Thoracic aorta (tissue), 2 donors: Measurements from ENCODE around the gene TRABD2A. TPM values are rescaled to one million over a fixed set of nuclear protein-coding genes. Genes with fewer than 3 reads are reported as not detected.

Experiments
- ATAC-seq: fragments of 150-250 bp; one replicate; pipeline ENCODE4 v1.8.0; 2017; ENCODE audit warnings: low read depth; ENCODE audit not compliant: insufficient number of reproducible peaks, low FRiP score
- DNase-seq: peaks from one replicate; pipeline ENCODE4 v3.0.0-alpha.2; 2020; ENCODE audit warnings: low spot score
- H3K27ac ChIP-seq, 2 donors: fragments of 200-600 bp; sonication (generic); 1 replicate in 1 of 2; 2 replicates in 1 of 2; pipeline ENCODE4 v1.5.1; 2016; ENCODE audit warnings: mild to moderate bottlenecking in 2 of 2, moderate library complexity in 2 of 2
- H3K27me3 ChIP-seq: fragments of 200-600 bp; sonication (generic); replicated peaks from 2 replicates; pipeline ENCODE4 v1.6.0; 2016; ENCODE audit warnings: mild to moderate bottlenecking; ENCODE audit not compliant: insufficient read depth
- H3K36me3 ChIP-seq: fragments of 200-600 bp; sonication (generic); one replicate; pipeline ENCODE4 v1.5.1; 2016
- H3K4me1 ChIP-seq, 2 donors: fragments of 200-600 bp; sonication (generic); 1 replicate in 1 of 2; 2 replicates in 1 of 2; pipeline versions ENCODE4 v1.5.1 to v1.6.0; 2016; ENCODE audit warnings: low read depth in 2 of 2, mild to moderate bottlenecking in 1 of 2; ENCODE audit not compliant: control insufficient read depth in 1 of 2
- H3K4me3 ChIP-seq: fragments of 200-600 bp; sonication (generic); 2 replicates; pipeline ENCODE4 v1.5.1; 2016; ENCODE audit warnings: mild to moderate bottlenecking
- H3K9me3 ChIP-seq: fragments of 200-600 bp; sonication (generic); 2 replicates; pipeline ENCODE4 v1.5.1; 2016
- CTCF ChIP-seq: fragments of 200-600 bp; sonication (generic); IDR thresholded peaks from one replicate; pipeline ENCODE4 v1.5.1; 2019; ENCODE audit warnings: antibody characterized with exemption
- total RNA-seq, 2 donors: library from RNA; depleted of rRNA; stranded (reverse); fragments of >200 nt; gene quantifications; one replicate each; pipeline versions ENCODE4 v1.1.0 to v1.2.3, GENCODE V29; 2016

TRABD2A gene, protein sequence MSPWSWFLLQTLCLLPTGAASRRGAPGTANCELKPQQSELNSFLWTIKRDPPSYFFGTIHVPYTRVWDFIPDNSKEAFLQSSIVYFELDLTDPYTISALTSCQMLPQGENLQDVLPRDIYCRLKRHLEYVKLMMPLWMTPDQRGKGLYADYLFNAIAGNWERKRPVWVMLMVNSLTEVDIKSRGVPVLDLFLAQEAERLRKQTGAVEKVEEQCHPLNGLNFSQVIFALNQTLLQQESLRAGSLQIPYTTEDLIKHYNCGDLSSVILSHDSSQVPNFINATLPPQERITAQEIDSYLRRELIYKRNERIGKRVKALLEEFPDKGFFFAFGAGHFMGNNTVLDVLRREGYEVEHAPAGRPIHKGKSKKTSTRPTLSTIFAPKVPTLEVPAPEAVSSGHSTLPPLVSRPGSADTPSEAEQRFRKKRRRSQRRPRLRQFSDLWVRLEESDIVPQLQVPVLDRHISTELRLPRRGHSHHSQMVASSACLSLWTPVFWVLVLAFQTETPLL
- 1 to 10 TPM in 1 of 2 donors, under 1 TPM in 1; 0.54 to 1.8 TPM for total RNA-seq

DNA sequence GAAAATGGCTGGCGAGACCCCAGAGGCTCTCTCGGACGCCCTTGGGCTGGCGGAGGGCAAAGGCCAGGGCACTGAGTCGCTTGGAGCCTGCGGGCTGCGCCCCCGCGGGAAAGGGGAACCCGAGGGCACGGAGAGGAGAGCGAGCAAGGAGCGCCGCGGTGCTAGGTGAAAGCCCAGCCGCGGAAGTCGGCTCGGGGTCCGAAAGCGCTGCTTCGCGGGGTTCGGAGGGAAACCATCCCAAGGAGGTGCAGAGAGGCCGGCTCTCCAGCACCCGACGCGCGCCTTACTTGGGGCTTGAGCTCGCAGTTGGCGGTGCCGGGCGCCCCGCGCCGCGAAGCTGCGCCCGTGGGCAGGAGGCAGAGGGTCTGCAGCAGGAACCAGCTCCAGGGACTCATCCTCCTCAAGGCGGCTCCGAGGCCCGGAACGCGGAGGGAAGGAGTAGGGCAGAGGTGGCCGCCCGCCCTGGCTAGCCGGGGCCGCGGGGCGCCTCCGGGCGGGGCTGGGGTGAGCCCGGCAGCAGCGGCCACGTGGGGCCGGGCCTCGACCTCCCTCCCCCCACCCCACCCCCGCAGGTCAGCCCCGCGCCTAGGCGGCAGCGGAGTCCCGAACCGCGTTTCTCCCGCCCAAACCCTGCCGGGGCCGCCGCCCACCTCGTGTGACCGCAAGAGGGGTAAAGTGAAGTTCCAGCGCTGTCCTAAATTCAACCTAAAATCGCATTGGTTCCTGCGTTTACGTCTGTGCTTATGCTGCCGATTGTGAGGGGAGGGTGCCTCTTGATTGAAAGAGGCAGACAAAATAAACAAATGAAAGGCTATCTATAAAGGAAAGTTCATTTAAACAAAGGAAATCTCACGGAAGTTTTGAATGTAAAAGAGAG, at the start of gene TRABD2A:
TRABD2A (minus strand) TSS at position 440 of the 877 bp plus-strand sequence; CDS start at position 395, 45 bp downstream.
- Histone ChIP-seq H3K27ac (no peak within 1 kb of the TSS), H3K4me1 (peaks cover 19 to 24% of the 10 kb centered on the region in 2 donors), H3K27me3 (no peaks in the 10 kb centered on the region), H3K36me3 (no peaks in the 10 kb centered on the region), H3K9me3 (no peaks in the 10 kb centered on the region), H3K4me3 (peak within 1 kb of the TSS; percentile 71)
- ATAC-seq (no peak), DNase-seq (no peak)
- no peak for TF ChIP-seq CTCF

- TF ChIP-seq CTCF: no peak
- Histone ChIP-seq H3K27me3 (no peaks in the 10 kb centered on the region), H3K4me1 (peaks cover 8 to 17% of the 10 kb centered on the region in 2 donors), H3K36me3 (no peaks in the 10 kb centered on the region), H3K9me3 (no peaks in the 10 kb centered on the region), H3K27ac (no peak overlapping the region), H3K4me3 (peak overlapping the region; percentile 61)
- DNase-seq (no peak), ATAC-seq (no peak)
Measured at GRCh38 chr2:84927275-84927627, 46.4 kb upstream of the TRABD2A start.

DNA sequence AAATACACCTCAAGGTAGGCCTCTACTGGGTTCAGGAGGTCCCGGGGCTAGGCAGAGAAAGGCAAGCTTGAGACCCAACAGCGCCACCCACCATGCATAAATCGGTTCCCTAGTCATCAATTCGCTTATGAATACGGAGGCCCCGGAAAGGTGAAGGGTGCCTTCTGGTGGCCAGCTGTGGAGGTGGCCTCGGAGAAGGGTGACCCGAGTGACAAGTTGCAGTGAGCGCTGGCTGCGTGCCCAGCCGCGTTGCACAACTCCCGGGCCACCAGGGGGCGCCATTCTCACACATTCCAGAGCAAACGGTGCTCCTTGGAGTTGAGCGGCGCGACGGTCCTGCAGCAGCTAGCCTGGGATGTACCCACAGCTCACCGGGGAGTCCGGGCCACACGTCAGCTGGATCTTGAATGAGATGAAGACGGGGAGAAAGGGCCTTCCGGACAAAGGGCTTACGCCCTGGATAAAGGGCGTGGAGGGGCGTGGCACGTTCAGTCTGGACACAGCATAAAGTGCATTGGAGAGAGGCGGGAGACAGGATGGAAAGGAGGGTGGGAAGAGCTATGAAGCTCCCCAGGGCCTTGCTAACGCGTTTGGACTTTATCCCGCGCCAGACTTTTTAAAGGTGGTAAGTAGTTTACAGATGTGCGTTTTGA, 45.0 kb upstream of the TRABD2A start:
- H3K9me3 ChIP-seq: no peaks in the 10 kb centered on the region
- peak; percentile 96 for TF ChIP-seq CTCF
- H3K4me3 ChIP-seq: peak overlapping the region; percentile 61
- H3K36me3 ChIP-seq: no peaks in the 10 kb centered on the region
- peak; percentile 85 for ATAC-seq
- H3K27ac ChIP-seq: no peak overlapping the region
- peak; percentile 90 for DNase-seq
- peaks cover 8 to 17% of the 10 kb centered on the region in 2 donors for H3K4me1 ChIP-seq
- H3K27me3 ChIP-seq: no peaks in the 10 kb centered on the region

DNA sequence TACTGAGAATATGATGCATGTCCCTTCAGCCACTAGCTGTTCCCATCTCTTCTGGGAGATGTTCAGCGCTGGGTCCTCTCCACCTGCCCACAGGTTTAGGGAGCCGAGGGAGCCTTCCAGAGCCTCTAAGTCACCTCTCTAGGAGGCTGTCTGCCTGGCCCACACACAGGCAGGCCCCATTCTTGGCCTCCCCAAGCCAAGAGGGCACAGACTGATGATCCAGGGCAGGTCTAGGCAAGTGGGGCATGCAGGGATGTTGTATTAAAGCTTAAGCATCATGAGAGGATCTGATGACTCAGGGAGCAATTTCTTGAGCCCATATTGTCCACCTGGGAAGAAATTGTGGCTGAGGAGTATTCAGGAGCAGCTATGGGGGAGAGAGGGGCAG, 44.4 kb upstream of the TRABD2A start:
- DNase-seq (no peak), ATAC-seq (no peak)
- no peak overlapping the region for H3K4me3 ChIP-seq
- H3K27me3 ChIP-seq: no peaks in the 10 kb centered on the region
- peaks cover 9 to 20% of the 10 kb centered on the region in 2 donors for H3K4me1 ChIP-seq
- TF ChIP-seq CTCF: no peak
- H3K27ac ChIP-seq: no peak overlapping the region
- H3K9me3 ChIP-seq: no peaks in the 10 kb centered on the region
- H3K36me3 ChIP-seq: no peaks in the 10 kb centered on the region
